ENCODE data around the gene ZNF557. TPM values are rescaled to one million over a fixed set of nuclear protein-coding genes. Genes with fewer than 3 reads are reported as not detected.

Gene ZNF557
- total RNA-seq, 1 experiment from 2014 or later = 7.8 TPM

DNA sequence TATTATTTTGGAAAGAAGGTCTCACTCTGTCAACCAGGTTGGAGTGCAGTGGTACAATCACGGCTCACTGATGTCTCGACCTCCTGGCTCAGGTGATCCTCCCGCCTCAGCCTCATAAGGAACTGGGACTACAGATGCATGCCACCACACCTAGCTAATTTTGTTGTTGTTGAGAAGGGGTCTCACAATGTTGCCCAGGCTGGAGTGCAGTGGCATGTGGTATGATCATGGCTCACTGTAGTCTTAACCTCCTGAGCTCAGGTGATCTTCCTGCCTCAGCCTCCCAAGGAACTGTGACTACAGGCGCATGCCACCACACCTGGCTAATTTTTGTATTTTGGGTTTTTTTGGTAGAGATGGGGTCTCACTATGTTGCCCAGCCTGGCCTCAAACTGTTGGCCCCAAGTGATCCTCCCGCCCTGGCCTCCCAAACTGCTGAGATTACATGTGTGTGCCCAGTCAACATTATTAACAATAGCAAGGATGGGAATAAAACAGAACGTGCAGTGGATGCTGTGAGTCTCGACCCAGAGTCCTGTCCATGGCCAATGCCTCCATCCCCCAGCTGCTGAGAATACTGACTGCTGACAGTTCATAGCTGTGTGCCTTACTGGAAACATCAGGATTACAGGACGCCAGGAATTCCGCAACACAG, 5.6 kb upstream of the ZNF557 start:
- Histone ChIP-seq H3K9me3 (ENCODE audit: control insufficient read depth in 1 of 2, insufficient read depth in 1 of 2, low read depth in 1 of 2, low read length in 2 of 2) (no peaks in the 10 kb centered on the region), H3K27me3 (ENCODE audit: insufficient read depth, low read length) (no peaks in the 10 kb centered on the region), H3K4me2 (ENCODE audit: low read length) (no peak overlapping the region), H3K9me2 (ENCODE audit: insufficient read depth) (no peaks in the 10 kb centered on the region), H3K9ac (ENCODE audit: low read length) (no peak overlapping the region), H3K79me2 (ENCODE audit: insufficient read depth, low read length) (no peaks in the 10 kb centered on the region), H3K27ac (ENCODE audit: low read depth, low read length) (no peak overlapping the region), H4K20me1 (ENCODE audit: insufficient read depth) (no peaks in the 10 kb centered on the region), H3K36me3 (ENCODE audit: control insufficient read depth in 1 of 2, insufficient read depth in 2 of 2, low read length in 2 of 2) (no peaks in the 10 kb centered on the region; a peak in 1 of 4 replicates), H3K4me3 (replicated peaks in 1 of 2; ENCODE audit: low read depth in 1 of 2, low read length in 2 of 2) (no peak overlapping the region), H3K4me1 (ENCODE audit: control insufficient read depth in 1 of 2, insufficient read depth in 2 of 2, low read length in 2 of 2) (peaks cover 4 to 5% of the 10 kb centered on the region in 2 experiments; a peak in 2 of 4 replicates), H2AFZ (ENCODE audit: low read depth, low read length, poor library complexity, severe bottlenecking) (peak overlapping the region; percentile 32)
- TF ChIP-seq CBX3 (IDR thresholded peaks at IDR 0.05; ENCODE audit: low read depth) = no peak
- no peak for TF ChIP-seq JUND (IDR thresholded peaks at IDR 0.05)
- no peak for TF ChIP-seq POLR2A (IDR thresholded peaks at IDR 0.05; ENCODE audit: borderline replicate concordance, extremely low read depth, insufficient read depth, insufficient read length)
- TF ChIP-seq, protein P1, sequence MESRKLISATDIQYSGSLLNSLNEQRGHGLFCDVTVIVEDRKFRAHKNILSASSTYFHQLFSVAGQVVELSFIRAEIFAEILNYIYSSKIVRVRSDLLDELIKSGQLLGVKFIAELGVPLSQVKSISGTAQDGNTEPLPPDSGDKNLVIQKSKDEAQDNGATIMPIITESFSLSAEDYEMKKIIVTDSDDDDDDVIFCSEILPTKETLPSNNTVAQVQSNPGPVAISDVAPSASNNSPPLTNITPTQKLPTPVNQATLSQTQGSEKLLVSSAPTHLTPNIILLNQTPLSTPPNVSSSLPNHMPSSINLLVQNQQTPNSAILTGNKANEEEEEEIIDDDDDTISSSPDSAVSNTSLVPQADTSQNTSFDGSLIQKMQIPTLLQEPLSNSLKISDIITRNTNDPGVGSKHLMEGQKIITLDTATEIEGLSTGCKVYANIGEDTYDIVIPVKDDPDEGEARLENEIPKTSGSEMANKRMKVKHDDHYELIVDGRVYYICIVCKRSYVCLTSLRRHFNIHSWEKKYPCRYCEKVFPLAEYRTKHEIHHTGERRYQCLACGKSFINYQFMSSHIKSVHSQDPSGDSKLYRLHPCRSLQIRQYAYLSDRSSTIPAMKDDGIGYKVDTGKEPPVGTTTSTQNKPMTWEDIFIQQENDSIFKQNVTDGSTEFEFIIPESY (IDR thresholded peaks at IDR 0.05; ENCODE audit: extremely low read depth, insufficient replicate concordance, low read length) = no peak
- TF ChIP-seq, protein P2, sequence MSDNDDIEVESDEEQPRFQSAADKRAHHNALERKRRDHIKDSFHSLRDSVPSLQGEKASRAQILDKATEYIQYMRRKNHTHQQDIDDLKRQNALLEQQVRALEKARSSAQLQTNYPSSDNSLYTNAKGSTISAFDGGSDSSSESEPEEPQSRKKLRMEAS (IDR thresholded peaks at IDR 0.05) = no peak
- no peak for TF ChIP-seq RAD21 (IDR thresholded peaks at IDR 0.05; ENCODE audit: low read depth)
- no peak for TF ChIP-seq EZH2phosphoT487 (IDR thresholded peaks at IDR 0.05; ENCODE audit: borderline replicate concordance)
- TF ChIP-seq POLR2AphosphoS5 (IDR thresholded peaks at IDR 0.05; ENCODE audit: low read depth, low read length) = no peak
- TF ChIP-seq ELF1 (IDR thresholded peaks at IDR 0.05; ENCODE audit: borderline replicate concordance, low read depth) = no peak
- no TSS peak for BruUV-seq (replicated peaks)
- intact Hi-C loops (cut with micrococcal nuclease) = no loop called here
- ATAC-seq (no peak), DNase-seq (ENCODE audit: low read depth, low spot score) (no peak)
- ChIA-PET CTCF (no interaction called here), POLR2A (no interaction called here), RAD21 (ENCODE audit: low non-redundant PET in 1 of 2, low total read pairs in 2 of 2, uncharacterized antibody in 2 of 2, unreplicated experiment in 2 of 2) (no interaction called here)
